ENCODE data around the gene GSAP.

The GSAP gene

GRCh38 chr7:77288676-77289320 is 127.4 kb downstream of the GSAP start:
- no peak for DNase-seq (ENCODE audit: low read depth)
- no peak overlapping the region for H3K4me3 ChIP-seq (ENCODE audit: low read depth, low read length)
- TF ChIP-seq POLR2A (IDR thresholded peaks at IDR 0.05; ENCODE audit: extremely low read depth, insufficient read length) (no peak), CTCF (IDR thresholded peaks at IDR 0.05; ENCODE audit: low read depth, low read length) (no peak), MYC (IDR thresholded peaks at IDR 0.05; ENCODE audit: low read depth, low read length) (no peak), MAX (IDR thresholded peaks at IDR 0.05; ENCODE audit: low read depth, low read length) (no peak)

- DNase-seq (ENCODE audit: low read depth) = no peak
- no peak overlapping the region for H3K4me3 ChIP-seq (ENCODE audit: low read depth, low read length)
- TF ChIP-seq MYC (IDR thresholded peaks at IDR 0.05; ENCODE audit: low read depth, low read length) = no peak
- TF ChIP-seq CTCF (IDR thresholded peaks at IDR 0.05; ENCODE audit: low read depth, low read length) = no peak
- TF ChIP-seq POLR2A (IDR thresholded peaks at IDR 0.05; ENCODE audit: extremely low read depth, insufficient read length) = no peak
- no peak for TF ChIP-seq MAX (IDR thresholded peaks at IDR 0.05; ENCODE audit: low read depth, low read length)
These were observed 131.5 kb downstream of the GSAP start for GRCh38 chr7:77284616-77285015.

GRCh38 chr7:77284005-77284404 is 132.1 kb downstream of the GSAP start:
- no peak overlapping the region for H3K4me3 ChIP-seq (ENCODE audit: low read depth, low read length)
- no peak for TF ChIP-seq MYC (IDR thresholded peaks at IDR 0.05; ENCODE audit: low read depth, low read length)
- TF ChIP-seq POLR2A (IDR thresholded peaks at IDR 0.05; ENCODE audit: extremely low read depth, insufficient read length) = no peak
- TF ChIP-seq CTCF (IDR thresholded peaks at IDR 0.05; ENCODE audit: low read depth, low read length) = no peak
- TF ChIP-seq MAX (IDR thresholded peaks at IDR 0.05; ENCODE audit: low read depth, low read length) = no peak
- DNase-seq (ENCODE audit: low read depth) = no peak

- no peak for TF ChIP-seq MAX (IDR thresholded peaks at IDR 0.05; ENCODE audit: low read depth, low read length)
- H3K4me3 ChIP-seq (ENCODE audit: low read depth, low read length) = no peak overlapping the region
- DNase-seq (ENCODE audit: low read depth) = no peak
These were observed 133.3 kb downstream of the GSAP start for GRCh38 chr7:77282897-77283296.

- no peak for DNase-seq (ENCODE audit: low read depth)
These were observed 134.2 kb downstream of the GSAP start for GRCh38 chr7:77281780-77282478.

More at GRCh38 chr7:77281780-77282478, 134.2 kb downstream of the GSAP start:
- TF ChIP-seq MAX (IDR thresholded peaks at IDR 0.05; ENCODE audit: low read depth, low read length) (no peak), CTCF (IDR thresholded peaks at IDR 0.05; ENCODE audit: low read depth, low read length) (no peak), POLR2A (IDR thresholded peaks at IDR 0.05; ENCODE audit: extremely low read depth, insufficient read length) (no peak), MYC (IDR thresholded peaks at IDR 0.05; ENCODE audit: low read depth, low read length) (no peak)
- H3K4me3 ChIP-seq (ENCODE audit: low read depth, low read length) = no peak overlapping the region
